Retinal pigment epithelial cell (primary cell): Measurements from ENCODE around the gene COIL.
"Not testable (repeated sequence)": the region's sequence is repeated elsewhere in the genome, so short reads cannot be mapped to it uniquely, and the experiment has no call there.

Experiments used
- DNase-seq: peaks from one replicate; pipeline ENCODE4 v3.0.0-alpha.2; 2010; ENCODE audit warnings: low read depth
- H3K4me3 ChIP-seq: 2 replicates; pipeline ENCODE4 v1.5.1; 2011; ENCODE audit warnings: mild to moderate bottlenecking, low read length, control low read depth, moderate library complexity
- TF ChIP-seq, protein P1 (sequence below): conservative IDR thresholded peaks from 2 replicates; pipeline ENCODE4 v1.5.1; 2011; ENCODE audit warnings: low read depth, low read length, control low read depth, inconsistent platforms

Gene COIL

DNA sequence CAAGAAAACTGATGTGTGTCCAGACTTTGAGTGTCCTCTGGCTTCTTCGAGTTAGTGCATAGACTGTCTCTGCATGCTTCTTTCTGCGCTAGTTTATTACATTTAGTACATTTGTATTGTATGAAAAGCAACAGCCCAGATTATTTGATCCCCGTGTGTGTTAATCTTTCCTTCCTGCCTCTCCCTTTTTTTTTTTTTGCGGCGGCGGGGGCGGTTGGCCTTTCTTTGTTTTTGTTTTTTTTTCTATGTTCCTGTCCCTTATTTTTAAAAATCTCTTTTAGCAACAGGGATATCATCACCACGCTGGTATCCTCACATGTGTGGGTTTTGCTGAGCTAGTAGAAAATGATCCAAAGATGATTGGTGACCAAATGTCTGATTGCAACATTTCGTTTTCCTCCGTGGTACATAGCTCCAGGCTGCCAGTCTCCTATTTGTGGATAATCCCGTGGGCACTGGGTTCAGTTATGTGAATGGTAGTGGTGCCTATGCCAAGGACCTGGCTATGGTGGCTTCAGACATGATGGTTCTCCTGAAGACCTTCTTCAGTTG, 26.5 kb upstream of the COIL start:
- DNase-seq = no peak
- H3K4me3 ChIP-seq = no peak overlapping the region
- TF ChIP-seq, protein P1, sequence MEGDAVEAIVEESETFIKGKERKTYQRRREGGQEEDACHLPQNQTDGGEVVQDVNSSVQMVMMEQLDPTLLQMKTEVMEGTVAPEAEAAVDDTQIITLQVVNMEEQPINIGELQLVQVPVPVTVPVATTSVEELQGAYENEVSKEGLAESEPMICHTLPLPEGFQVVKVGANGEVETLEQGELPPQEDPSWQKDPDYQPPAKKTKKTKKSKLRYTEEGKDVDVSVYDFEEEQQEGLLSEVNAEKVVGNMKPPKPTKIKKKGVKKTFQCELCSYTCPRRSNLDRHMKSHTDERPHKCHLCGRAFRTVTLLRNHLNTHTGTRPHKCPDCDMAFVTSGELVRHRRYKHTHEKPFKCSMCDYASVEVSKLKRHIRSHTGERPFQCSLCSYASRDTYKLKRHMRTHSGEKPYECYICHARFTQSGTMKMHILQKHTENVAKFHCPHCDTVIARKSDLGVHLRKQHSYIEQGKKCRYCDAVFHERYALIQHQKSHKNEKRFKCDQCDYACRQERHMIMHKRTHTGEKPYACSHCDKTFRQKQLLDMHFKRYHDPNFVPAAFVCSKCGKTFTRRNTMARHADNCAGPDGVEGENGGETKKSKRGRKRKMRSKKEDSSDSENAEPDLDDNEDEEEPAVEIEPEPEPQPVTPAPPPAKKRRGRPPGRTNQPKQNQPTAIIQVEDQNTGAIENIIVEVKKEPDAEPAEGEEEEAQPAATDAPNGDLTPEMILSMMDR = no peak

DNA sequence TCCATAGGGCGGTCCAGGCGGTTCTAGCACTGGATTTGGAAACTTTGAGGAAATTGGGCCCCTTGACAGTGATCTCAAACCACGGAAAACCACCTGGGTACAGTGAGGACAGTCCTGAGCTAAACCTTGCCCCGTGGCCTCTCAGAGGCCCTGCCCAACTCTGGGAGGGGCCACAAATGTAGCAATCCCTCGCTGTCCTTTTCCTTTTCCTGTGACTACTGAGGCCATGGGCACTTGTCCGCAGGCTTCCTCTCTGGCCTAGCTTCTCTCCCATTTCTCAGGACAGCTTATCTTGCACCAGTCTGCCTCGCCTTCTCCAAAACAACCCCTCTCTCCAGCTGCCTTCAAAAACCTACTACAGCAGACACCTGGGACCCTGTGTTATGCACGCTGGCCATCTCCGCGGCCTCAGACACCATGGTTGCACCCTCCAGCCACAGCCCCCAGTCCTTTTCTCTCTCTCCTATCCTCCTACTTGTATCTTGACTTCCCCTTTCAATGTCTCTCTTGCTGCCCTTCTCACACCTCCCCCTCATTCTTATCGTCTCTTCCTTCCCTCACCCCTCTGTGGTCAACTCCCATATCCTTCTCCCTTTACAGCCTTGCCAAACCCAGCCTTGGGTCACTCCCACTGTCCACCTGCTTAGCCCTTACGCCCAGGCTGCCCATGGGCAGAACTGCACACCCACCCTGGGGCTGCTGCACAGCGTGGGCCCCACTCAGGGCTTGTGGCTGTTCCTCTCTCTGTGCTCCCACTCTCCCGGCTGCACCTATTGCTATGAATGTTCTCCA, 24.7 kb upstream of the COIL start:
- no peak overlapping the region for H3K4me3 ChIP-seq
- TF ChIP-seq, protein P1 = no peak
- no peak for DNase-seq

DNA sequence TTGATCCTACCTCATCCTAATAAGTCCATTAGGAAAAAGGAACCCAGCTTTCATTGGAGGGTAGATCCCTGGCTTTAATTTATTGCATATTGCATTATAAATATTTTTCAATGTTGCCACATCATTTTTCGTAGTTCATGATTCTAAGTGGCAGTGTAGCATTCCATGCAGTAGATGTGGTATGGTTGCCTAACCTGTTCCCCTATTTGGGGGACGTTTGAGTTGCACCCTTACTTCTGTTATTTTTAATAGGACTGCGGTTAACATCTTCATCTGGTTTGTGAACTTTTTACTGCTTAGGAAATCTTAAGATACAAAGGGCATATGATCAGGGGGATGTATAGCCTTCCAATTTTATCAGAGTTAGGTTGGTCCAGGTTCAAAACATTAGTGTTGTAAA, 22.5 kb upstream of the COIL start:
- TF ChIP-seq, protein P1 = no peak
- DNase-seq = no peak
- H3K4me3 ChIP-seq = no peak overlapping the region

- no peak overlapping the region for H3K4me3 ChIP-seq
- no peak for DNase-seq
- TF ChIP-seq, protein P1 = no peak
These were observed 21.5 kb upstream of the COIL start for GRCh38 chr17:56982312-56982711.

- not testable (repeated sequence) for H3K4me3 ChIP-seq
These were observed 19.7 kb upstream of the COIL start for GRCh38 chr17:56980526-56980925.

DNA sequence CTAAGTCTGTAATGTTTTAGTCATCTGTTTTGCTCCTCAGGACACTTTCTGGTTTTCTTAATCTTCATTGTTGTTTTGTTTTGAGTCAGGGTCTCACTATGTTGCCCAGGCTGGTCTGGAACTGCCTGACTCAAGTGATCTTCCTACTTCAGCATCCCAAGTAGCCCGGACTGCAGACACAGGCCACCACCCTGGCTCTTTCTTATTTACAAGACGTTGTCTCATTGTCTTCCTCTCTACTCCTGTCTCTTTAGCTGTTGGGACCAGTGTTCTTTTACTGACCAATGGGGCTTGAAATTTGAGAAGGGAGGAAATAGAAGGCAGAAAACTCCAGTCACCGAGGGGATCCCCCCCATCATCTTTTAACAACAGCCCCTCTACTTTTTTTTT, 18.2 kb upstream of the COIL start:
- H3K4me3 ChIP-seq = no peak overlapping the region
- TF ChIP-seq, protein P1 = no peak
- DNase-seq = no peak

More at GRCh38 chr17:56980526-56980925, 19.7 kb upstream of the COIL start:
- not testable (repeated sequence) for DNase-seq

DNA sequence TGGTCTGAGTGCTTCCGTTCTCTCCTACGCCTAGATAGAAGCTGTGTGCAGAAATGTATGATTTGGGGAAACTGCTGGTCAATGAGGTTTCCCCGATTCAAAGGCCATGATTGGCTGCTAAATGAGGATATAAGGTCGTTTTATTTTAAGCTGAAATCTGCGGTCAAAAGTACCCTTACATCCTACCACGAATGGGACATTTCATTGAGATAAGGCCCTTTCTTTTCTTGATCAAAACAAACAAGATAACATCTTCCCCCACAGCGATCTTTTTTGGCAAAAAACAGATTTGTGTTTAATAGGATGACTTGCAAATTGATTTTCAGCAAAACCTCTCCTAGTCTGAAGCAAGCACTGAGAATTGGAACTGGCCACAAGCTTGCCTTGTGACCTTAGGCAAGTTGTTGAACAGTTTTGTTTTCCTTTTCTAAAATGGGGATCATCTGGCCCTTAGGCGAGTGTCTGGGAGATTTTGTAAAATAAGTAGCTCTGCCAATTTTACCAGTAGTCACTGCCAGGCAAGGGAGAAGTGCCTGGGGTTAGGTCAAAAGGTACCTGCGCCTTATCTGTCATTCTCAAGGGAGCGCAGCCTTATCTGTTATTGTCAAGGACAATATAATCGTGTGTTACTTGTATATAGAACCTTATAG, 17.7 kb upstream of the COIL start:
- DNase-seq = no peak
- TF ChIP-seq, protein P1 = no peak
- H3K4me3 ChIP-seq = peak overlapping the region; percentile 69
